Lower leg skin (tissue), 3 donors: Measurements from ENCODE around the gene SPATA46.

Source experiments
- CTCF ChIP-seq, 3 donors: fragments of 450-650 bp; IDR thresholded peaks; one replicate each; pipeline ENCODE4 v1.5.1; 2016; ENCODE audit warnings: antibody characterized with exemption in 3 of 3, mild to moderate bottlenecking in 3 of 3, moderate library complexity in 2 of 3
- POLR2A ChIP-seq, 2 donors: fragments of 450-650 bp; IDR thresholded peaks; one replicate each; pipeline ENCODE4 v1.6.1; 2016 to 2017; ENCODE audit warnings: antibody characterized with exemption in 2 of 2, mild to moderate bottlenecking in 1 of 2, moderate library complexity in 1 of 2

GRCh38 chr1:162366149-162366548, 10.5 kb downstream of the SPATA46 start:
- TF ChIP-seq CTCF (IDR thresholded peaks at IDR 0.05) (no peak), POLR2A (IDR thresholded peaks at IDR 0.05) (no peak)
